ENCODE data around the gene POLE. TPM values are rescaled to one million over a fixed set of nuclear protein-coding genes. Genes with fewer than 3 reads are reported as not detected.
A peak's percentile ranks its signal among the peaks of the same experiment; 100 is the strongest.

POLE gene
- total RNA-seq, 1 experiment from 2014 or later: 147 TPM

DNA sequence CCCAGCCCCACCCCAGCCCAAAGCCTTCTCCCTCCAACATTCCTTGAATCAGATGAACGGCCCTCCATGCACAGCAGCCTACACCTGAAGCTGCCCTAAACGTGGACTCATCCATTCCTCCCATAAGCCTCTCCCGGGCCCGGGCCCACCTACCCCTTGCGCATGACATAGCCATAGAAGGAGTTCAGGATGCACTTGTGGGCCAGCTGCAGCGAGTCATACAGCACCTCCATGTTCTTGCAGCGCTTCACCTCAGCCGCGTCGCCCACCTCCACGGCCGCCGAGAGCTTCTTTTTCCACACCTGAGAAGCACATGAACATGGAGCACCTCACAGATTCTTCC is 22.0 kb downstream of the POLE start:
- H2AFZ ChIP-seq (ENCODE audit: low read length): no peak overlapping the region
- H3K9me3 ChIP-seq (ENCODE audit: control insufficient read depth, low read depth, low read length): no peaks in the 10 kb centered on the region
- H3T11ph ChIP-seq (ENCODE audit: low read length): no peak overlapping the region
- no peaks in the 10 kb centered on the region for H3K27me3 Mint-ChIP-seq (ENCODE audit: low read depth)
- H2BK15ac ChIP-seq (ENCODE audit: low read depth, low read length): no peak overlapping the region
- no peaks in the 10 kb centered on the region for H3K4me1 Mint-ChIP-seq
- TF ChIP-seq, protein P1, sequence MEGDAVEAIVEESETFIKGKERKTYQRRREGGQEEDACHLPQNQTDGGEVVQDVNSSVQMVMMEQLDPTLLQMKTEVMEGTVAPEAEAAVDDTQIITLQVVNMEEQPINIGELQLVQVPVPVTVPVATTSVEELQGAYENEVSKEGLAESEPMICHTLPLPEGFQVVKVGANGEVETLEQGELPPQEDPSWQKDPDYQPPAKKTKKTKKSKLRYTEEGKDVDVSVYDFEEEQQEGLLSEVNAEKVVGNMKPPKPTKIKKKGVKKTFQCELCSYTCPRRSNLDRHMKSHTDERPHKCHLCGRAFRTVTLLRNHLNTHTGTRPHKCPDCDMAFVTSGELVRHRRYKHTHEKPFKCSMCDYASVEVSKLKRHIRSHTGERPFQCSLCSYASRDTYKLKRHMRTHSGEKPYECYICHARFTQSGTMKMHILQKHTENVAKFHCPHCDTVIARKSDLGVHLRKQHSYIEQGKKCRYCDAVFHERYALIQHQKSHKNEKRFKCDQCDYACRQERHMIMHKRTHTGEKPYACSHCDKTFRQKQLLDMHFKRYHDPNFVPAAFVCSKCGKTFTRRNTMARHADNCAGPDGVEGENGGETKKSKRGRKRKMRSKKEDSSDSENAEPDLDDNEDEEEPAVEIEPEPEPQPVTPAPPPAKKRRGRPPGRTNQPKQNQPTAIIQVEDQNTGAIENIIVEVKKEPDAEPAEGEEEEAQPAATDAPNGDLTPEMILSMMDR (conservative IDR thresholded peaks at IDR 0.05): no peak
- no CpG with 5 or more reads among the region's 13 CpGs for WGBS (ENCODE audit: extremely low coverage, insufficient read length, low lambda C conversion rate)
- no peak for DNase-seq
- no peak overlapping the region for H2BK120ac ChIP-seq (ENCODE audit: low read depth, low read length, poor library complexity, severe bottlenecking)
- peaks cover 69 to 97% (median 96%) of the 10 kb centered on the region in 3 experiments; a peak in 6 of 7 replicates for H3K36me3 Mint-ChIP-seq (ENCODE audit: insufficient read depth in 1 of 3, low read depth in 3 of 3)
- H3K23me2 ChIP-seq (ENCODE audit: insufficient read length, low read depth, low read length, poor library complexity, severe bottlenecking): no peaks in the 10 kb centered on the region
- no peak overlapping the region for H3K4ac ChIP-seq (ENCODE audit: low read depth, low read length)
- peak overlapping the region in 2 of 3 experiments; percentile 31 to 68; a peak in 3 of 7 replicates for H3K27ac Mint-ChIP-seq
- no peaks in the 10 kb centered on the region for H3K9me3 Mint-ChIP-seq
- H3K4me2 ChIP-seq (ENCODE audit: insufficient read depth, insufficient read length, low read length): no peak overlapping the region
- H3K9ac ChIP-seq (ENCODE audit: extremely low read depth, insufficient read length, low read length): no peak overlapping the region
- H4K8ac ChIP-seq (replicated peaks; ENCODE audit: insufficient read length, low read depth, low read length): no peak overlapping the region
- no peaks in the 10 kb centered on the region for H3K27me3 ChIP-seq (ENCODE audit: insufficient read depth, low read length)
- H3K4me1 ChIP-seq (ENCODE audit: insufficient read depth, low read length): no peaks in the 10 kb centered on the region
- no peak overlapping the region for H3K14ac ChIP-seq (ENCODE audit: insufficient read depth, low read length)
- no peaks in the 10 kb centered on the region for H3K79me1 ChIP-seq (ENCODE audit: insufficient read depth, low read depth, low read length, poor library complexity, severe bottlenecking)
- H4K20me1 ChIP-seq (ENCODE audit: control insufficient read depth, insufficient read depth, insufficient read length): no peaks in the 10 kb centered on the region
- H2BK5ac ChIP-seq (ENCODE audit: insufficient read length, low read length): no peak overlapping the region
- no peak overlapping the region for H3K27ac ChIP-seq (ENCODE audit: insufficient read length, low read depth, low read length)
- H4K91ac ChIP-seq (ENCODE audit: insufficient read length, low read depth, low read length): no peak overlapping the region
- H2AK5ac ChIP-seq (ENCODE audit: insufficient read length, low read length): no peak overlapping the region
- H3K18ac ChIP-seq (ENCODE audit: insufficient read length, low read depth, low read length): no peak overlapping the region
- no peak overlapping the region for H2BK20ac ChIP-seq (ENCODE audit: low read depth, low read length, poor library complexity, severe bottlenecking)
- H3K23ac ChIP-seq (ENCODE audit: insufficient read length, low read depth, low read length): no peak overlapping the region
- no peak overlapping the region for H3K4me3 Mint-ChIP-seq
- no peak overlapping the region for H4K5ac ChIP-seq (ENCODE audit: insufficient read length, low read depth, low read length)
- no peaks in the 10 kb centered on the region for H3K79me2 ChIP-seq (ENCODE audit: insufficient read depth, low read length)
- H3K56ac ChIP-seq (ENCODE audit: insufficient read length, low read depth, low read length): no peak overlapping the region
- H2BK12ac ChIP-seq (ENCODE audit: insufficient read length, low read depth, low read length): no peak overlapping the region

Measured in H9 (cell line).